WTC11 (cell line): ENCODE results near the gene PSMC4. TPM values are rescaled to one million over a fixed set of nuclear protein-coding genes. Genes with fewer than 3 reads are reported as not detected.

Experiments used
- ATAC-seq: fragments of 200-7000 bp; cut with Tn5 transposase; 2 replicates; pipeline ENCODE4 v1.10.0; 2021; ENCODE audit warnings: mild to moderate bottlenecking, moderate library complexity
- CTCF ChIA-PET: fragments of 300-600 bp; sonication (Branson Sonifier 250); formaldehyde crosslinking; loops from one replicate; lab custom pipeline; 2021; ENCODE audit warnings: antibody characterized with exemption; lab: Charles Lee
- POLR2A ChIA-PET: fragments of 350-600 bp; sonication (Branson Sonifier 250); formaldehyde crosslinking; loops from one replicate; lab custom pipeline; 2021; ENCODE audit warnings: antibody characterized with exemption; lab: Charles Lee
- DNase-seq: peaks from one replicate; pipeline ENCODE4 v3.0.0; 2021; ENCODE audit warnings: low spot score
- H3K27ac Mint-ChIP-seq: 2 replicates; pipeline ENCODE4 v1.8.0; 2021; ENCODE audit warnings: mixed read lengths
- H3K27me3 Mint-ChIP-seq: 2 replicates; pipeline ENCODE4 v1.8.0; 2021; ENCODE audit warnings: low read depth, mild to moderate bottlenecking, moderate library complexity, mixed read lengths
- H3K36me3 Mint-ChIP-seq: 2 replicates; pipeline ENCODE4 v1.8.0; 2021; ENCODE audit warnings: mixed read lengths
- H3K4me1 Mint-ChIP-seq: 2 replicates; pipeline ENCODE4 v1.8.0; 2022; ENCODE audit warnings: mixed read lengths
- H3K4me3 Mint-ChIP-seq: 2 replicates; pipeline ENCODE4 v1.8.0; 2021; ENCODE audit warnings: mild to moderate bottlenecking, moderate library complexity, mixed read lengths
- H3K9me3 Mint-ChIP-seq: 2 replicates; pipeline ENCODE4 v1.8.0; 2021; ENCODE audit warnings: mixed read lengths
- ELF4 ChIP-seq: sonication (generic); formaldehyde crosslinking; IDR thresholded peaks from 2 replicates; pipeline ENCODE4 v1.8.1; 2022; ENCODE audit warnings: low read depth, mild to moderate bottlenecking, moderate library complexity, missing genetic modification reagents
- FOXJ3 ChIP-seq: sonication (generic); formaldehyde crosslinking; IDR thresholded peaks from 2 replicates; pipeline ENCODE4 v1.9.0; 2021; ENCODE audit warnings: missing genetic modification reagents, mild to moderate bottlenecking, borderline replicate concordance
- FOXK1 ChIP-seq: sonication (generic); formaldehyde crosslinking; IDR thresholded peaks from 2 replicates; pipeline ENCODE4 v1.8.0; 2022; ENCODE audit warnings: mild to moderate bottlenecking, moderate library complexity, missing genetic modification reagents
- NFATC4 ChIP-seq: fragments of 250-450 bp; sonication (Bioruptor Pico); IDR thresholded peaks from 2 replicates; pipeline ENCODE4 v1.9.0; 2021; ENCODE audit warnings: mild to moderate bottlenecking
- NFE2L1 ChIP-seq: sonication (generic); formaldehyde crosslinking; IDR thresholded peaks from 2 replicates; pipeline ENCODE4 v1.8.1; 2023; ENCODE audit warnings: missing genetic modification reagents
- OVOL2 ChIP-seq: fragments of 250-450 bp; sonication (Bioruptor Pico); IDR thresholded peaks from 2 replicates; pipeline ENCODE4 v1.9.0; 2021; ENCODE audit warnings: mild to moderate bottlenecking, borderline replicate concordance
- TCF7 ChIP-seq: sonication (generic); formaldehyde crosslinking; IDR thresholded peaks from 2 replicates; pipeline ENCODE4 v1.8.0; 2022; ENCODE audit warnings: mild to moderate bottlenecking, low read depth, missing genetic modification reagents, moderate library complexity
- ZNF219 ChIP-seq: sonication (generic); formaldehyde crosslinking; IDR thresholded peaks from 2 replicates; pipeline ENCODE4 v1.8.0; 2023; ENCODE audit warnings: missing genetic modification reagents, mild to moderate bottlenecking, borderline replicate concordance
- ZNF317 ChIP-seq: sonication (generic); formaldehyde crosslinking; IDR thresholded peaks from 2 replicates; pipeline ENCODE4 v1.8.1; 2023; ENCODE audit warnings: low read depth, mild to moderate bottlenecking, moderate library complexity, missing genetic modification reagents, borderline replicate concordance
- ZNF423 ChIP-seq: fragments of 250-450 bp; sonication (Bioruptor Pico); IDR thresholded peaks from 2 replicates; pipeline ENCODE4 v2.1.2; 2022; ENCODE audit warnings: mild to moderate bottlenecking, moderate library complexity
- total RNA-seq: library from RNA; stranded (reverse); gene quantifications from 3 replicates; pipeline ENCODE4 v1.2.3, GENCODE V29; 2021
- TF ChIP-seq, protein P1 (sequence below): sonication (generic); formaldehyde crosslinking; conservative IDR thresholded peaks from 2 replicates; pipeline ENCODE4 v1.8.1; 2023; ENCODE audit warnings: mild to moderate bottlenecking, low read depth, missing genetic modification reagents, moderate library complexity
- TF ChIP-seq, protein P2 (sequence below): sonication (generic); formaldehyde crosslinking; IDR thresholded peaks from 2 replicates; pipeline ENCODE4 v1.8.1; 2022; ENCODE audit warnings: mild to moderate bottlenecking, moderate library complexity, missing genetic modification reagents
- TF ChIP-seq, protein P3 (sequence below): sonication (generic); formaldehyde crosslinking; IDR thresholded peaks from 2 replicates; pipeline ENCODE4 v1.8.0; 2022; ENCODE audit warnings: mild to moderate bottlenecking, missing genetic modification reagents

PSMC4 gene
- total RNA-seq, 1 experiment from 2014 or later, result 105 TPM

DNA sequence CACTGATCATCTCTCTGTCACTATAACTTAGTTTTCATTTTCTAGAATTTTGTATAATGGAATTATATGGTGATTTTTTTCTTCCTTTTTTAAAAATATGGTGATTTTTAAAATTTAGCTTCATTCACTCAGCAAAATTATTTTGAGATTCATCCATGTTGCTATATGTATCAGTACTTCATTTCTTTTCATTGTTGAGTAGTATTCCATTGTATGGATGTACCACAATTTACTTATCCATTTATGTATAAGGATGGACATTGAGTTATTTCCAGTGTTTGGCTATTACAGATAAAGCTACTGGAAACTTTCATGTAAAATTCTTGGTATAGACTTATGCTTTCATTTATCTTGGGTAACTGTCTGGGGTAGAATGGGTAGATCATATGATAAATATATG is 38.7 kb downstream of the PSMC4 start (continued):
- TF ChIP-seq FOXK1 (CRISPR knock-in tag) (no peak), TCF7 (no peak)

DNA sequence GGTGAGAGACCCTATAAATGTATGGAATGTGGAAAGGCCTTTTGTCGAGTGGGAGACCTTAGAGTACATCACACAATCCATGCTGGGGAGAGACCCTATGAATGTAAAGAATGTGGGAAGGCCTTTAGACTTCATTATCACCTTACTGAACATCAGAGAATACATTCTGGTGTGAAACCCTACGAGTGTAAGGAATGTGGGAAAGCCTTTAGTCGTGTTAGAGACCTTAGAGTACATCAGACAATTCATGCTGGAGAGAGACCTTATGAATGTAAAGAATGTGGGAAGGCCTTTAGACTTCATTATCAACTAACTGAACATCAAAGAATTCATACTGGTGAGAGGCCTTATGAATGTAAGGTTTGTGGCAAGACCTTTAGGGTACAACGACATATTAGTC is 43.0 kb downstream of the PSMC4 start:
- Mint-ChIP-seq H3K4me3 (no peak overlapping the region), H3K36me3 (peaks cover 67% of the 10 kb centered on the region), H3K9me3 (peaks cover 73% of the 10 kb centered on the region), H3K27me3 (peaks cover 8% of the 10 kb centered on the region; the same call in 1 of the 2 replicates), H3K27ac (no peak overlapping the region), H3K4me1 (no peaks in the 10 kb centered on the region)
- no peak for DNase-seq
- TF ChIP-seq ZNF423 (CRISPR knock-in tag), result no peak
- TF ChIP-seq, protein P1, sequence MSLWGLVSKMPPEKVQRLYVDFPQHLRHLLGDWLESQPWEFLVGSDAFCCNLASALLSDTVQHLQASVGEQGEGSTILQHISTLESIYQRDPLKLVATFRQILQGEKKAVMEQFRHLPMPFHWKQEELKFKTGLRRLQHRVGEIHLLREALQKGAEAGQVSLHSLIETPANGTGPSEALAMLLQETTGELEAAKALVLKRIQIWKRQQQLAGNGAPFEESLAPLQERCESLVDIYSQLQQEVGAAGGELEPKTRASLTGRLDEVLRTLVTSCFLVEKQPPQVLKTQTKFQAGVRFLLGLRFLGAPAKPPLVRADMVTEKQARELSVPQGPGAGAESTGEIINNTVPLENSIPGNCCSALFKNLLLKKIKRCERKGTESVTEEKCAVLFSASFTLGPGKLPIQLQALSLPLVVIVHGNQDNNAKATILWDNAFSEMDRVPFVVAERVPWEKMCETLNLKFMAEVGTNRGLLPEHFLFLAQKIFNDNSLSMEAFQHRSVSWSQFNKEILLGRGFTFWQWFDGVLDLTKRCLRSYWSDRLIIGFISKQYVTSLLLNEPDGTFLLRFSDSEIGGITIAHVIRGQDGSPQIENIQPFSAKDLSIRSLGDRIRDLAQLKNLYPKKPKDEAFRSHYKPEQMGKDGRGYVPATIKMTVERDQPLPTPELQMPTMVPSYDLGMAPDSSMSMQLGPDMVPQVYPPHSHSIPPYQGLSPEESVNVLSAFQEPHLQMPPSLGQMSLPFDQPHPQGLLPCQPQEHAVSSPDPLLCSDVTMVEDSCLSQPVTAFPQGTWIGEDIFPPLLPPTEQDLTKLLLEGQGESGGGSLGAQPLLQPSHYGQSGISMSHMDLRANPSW (CRISPR knock-in tag), result no peak
- TF ChIP-seq, protein P2, sequence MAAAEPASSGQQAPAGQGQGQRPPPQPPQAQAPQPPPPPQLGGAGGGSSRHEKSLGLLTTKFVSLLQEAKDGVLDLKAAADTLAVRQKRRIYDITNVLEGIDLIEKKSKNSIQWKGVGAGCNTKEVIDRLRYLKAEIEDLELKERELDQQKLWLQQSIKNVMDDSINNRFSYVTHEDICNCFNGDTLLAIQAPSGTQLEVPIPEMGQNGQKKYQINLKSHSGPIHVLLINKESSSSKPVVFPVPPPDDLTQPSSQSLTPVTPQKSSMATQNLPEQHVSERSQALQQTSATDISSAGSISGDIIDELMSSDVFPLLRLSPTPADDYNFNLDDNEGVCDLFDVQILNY (CRISPR knock-in tag), result no peak
- ChIA-PET POLR2A (no interaction called here), CTCF (no interaction called here)
- no peak for ATAC-seq

DNA sequence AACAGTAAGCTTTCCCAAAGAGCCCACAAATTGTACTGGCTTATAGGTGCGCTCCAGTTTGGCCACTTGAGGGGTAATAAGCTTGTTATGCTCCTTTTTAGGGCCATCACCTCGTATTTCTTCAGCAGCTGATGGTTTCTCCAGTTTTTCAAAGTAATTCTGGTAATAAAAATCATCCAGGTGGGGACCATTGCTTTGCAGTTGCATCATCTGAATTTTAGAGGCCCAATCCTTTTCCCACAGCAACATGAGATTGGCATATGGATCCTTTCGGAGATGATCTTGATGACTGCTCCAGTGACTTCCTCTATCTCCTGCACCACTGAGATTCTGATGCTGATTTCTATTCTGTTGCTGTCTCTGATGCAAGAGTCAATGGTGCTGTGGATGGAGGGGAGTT is 53.0 kb downstream of the PSMC4 start:
- ChIA-PET POLR2A (no interaction called here), CTCF (no interaction called here)
- no peak for DNase-seq
- peaks cover 60% of the 10 kb centered on the region for H3K36me3 Mint-ChIP-seq
- no peaks in the 10 kb centered on the region for H3K4me1 Mint-ChIP-seq
- H3K27ac Mint-ChIP-seq, result no peak overlapping the region
- peaks cover 44% of the 10 kb centered on the region for H3K27me3 Mint-ChIP-seq
- no peak for ATAC-seq
- no peak overlapping the region for H3K4me3 Mint-ChIP-seq
- TF ChIP-seq NFATC4 (CRISPR knock-in tag), result no peak
- TF ChIP-seq, protein P3, sequence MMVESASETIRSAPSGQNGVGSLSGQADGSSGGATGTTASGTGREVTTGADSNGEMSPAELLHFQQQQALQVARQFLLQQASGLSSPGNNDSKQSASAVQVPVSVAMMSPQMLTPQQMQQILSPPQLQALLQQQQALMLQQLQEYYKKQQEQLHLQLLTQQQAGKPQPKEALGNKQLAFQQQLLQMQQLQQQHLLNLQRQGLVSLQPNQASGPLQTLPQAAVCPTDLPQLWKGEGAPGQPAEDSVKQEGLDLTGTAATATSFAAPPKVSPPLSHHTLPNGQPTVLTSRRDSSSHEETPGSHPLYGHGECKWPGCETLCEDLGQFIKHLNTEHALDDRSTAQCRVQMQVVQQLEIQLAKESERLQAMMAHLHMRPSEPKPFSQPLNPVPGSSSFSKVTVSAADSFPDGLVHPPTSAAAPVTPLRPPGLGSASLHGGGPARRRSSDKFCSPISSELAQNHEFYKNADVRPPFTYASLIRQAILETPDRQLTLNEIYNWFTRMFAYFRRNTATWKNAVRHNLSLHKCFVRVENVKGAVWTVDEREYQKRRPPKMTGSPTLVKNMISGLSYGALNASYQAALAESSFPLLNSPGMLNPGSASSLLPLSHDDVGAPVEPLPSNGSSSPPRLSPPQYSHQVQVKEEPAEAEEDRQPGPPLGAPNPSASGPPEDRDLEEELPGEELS, result no peak
- no peak for TF ChIP-seq NFE2L1
- no peak for TF ChIP-seq ZNF317 (CRISPR knock-in tag)
- no peak for TF ChIP-seq FOXJ3 (CRISPR knock-in tag)
- TF ChIP-seq, protein P2 (CRISPR knock-in tag), result no peak
- TF ChIP-seq ZNF219, result no peak
- no peak for TF ChIP-seq OVOL2 (CRISPR knock-in tag)
- H3K9me3 Mint-ChIP-seq, result peaks cover 90% of the 10 kb centered on the region

DNA sequence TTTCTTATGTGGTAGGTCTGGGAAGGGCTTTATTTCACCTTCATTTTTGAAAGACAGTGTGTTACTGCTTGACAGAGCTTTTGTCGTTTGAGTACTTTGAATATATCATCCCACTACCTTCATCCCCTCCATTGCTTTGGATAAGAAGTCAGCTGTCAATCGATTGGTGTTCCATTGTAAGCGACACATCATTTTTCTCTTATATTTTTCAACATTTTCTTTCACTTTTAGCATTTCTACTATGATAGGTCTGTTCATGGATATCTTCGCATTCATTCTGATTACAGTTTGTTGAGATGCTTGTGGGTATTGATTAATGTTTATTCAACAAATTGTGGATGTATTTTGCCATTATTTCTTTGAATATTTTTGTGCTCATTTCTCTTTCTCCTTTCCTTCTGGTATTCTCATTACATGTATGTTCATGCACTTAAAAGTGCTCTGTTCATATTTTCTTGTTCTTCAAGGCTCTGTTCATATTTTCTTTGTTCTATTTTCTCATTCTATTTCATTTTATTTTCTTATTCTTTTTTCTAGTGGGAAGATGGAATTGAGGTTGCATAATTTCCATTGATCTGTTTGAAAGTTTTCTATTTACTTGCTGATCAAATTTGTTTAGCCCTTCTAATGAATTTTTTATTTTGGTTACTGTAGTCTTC is 55.1 kb downstream of the PSMC4 start:
- Mint-ChIP-seq H3K36me3 (peaks cover 74% of the 10 kb centered on the region), H3K4me1 (no peaks in the 10 kb centered on the region), H3K9me3 (peaks cover 87% of the 10 kb centered on the region), H3K27me3 (peaks cover 44% of the 10 kb centered on the region), H3K4me3 (no peak overlapping the region), H3K27ac (no peak overlapping the region)
- ATAC-seq, result no peak
- POLR2A ChIA-PET, result no interaction called here
- no peak for DNase-seq
- CTCF ChIA-PET, result no interaction called here
- TF ChIP-seq ZNF317 (CRISPR knock-in tag), result peak; percentile 77; the same call in 1 of the 2 replicates
- TF ChIP-seq ELF4, result no peak
